Epithelial cell of prostate (primary cell): ENCODE measurements around the gene SMARCAL1.
"Not testable (repeated sequence)": the region's sequence is repeated elsewhere in the genome, so short reads cannot be mapped to it uniquely, and the experiment has no call there.

Source experiments
- DNase-seq: peaks from one replicate; pipeline ENCODE4 v3.0.0-alpha.2; 2011; ENCODE audit warnings: low read depth, low spot score
- H3K27ac ChIP-seq: fragments of 450-650 bp; 2 replicates; pipeline ENCODE4 v1.5.1; 2017; ENCODE audit warnings: mild to moderate bottlenecking

The SMARCAL1 gene

DNA sequence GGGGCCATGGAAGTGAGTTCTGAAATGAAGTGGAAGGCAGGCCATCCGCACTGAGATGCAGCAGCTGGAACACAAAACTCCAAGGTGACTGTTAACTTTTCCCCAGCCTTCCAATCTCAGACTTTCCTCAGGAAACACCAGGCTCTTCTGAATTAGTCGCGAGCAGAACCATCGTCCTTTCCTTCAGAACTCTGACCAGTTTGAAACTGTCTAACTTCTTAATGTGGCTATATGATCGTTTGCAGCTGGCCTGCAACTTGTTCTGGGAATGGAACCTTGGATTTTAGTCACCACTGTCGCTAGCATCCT lies 85.7 kb downstream of the SMARCAL1 start:
- peak overlapping the region; percentile 82 for H3K27ac ChIP-seq
- DNase-seq: no peak

DNA sequence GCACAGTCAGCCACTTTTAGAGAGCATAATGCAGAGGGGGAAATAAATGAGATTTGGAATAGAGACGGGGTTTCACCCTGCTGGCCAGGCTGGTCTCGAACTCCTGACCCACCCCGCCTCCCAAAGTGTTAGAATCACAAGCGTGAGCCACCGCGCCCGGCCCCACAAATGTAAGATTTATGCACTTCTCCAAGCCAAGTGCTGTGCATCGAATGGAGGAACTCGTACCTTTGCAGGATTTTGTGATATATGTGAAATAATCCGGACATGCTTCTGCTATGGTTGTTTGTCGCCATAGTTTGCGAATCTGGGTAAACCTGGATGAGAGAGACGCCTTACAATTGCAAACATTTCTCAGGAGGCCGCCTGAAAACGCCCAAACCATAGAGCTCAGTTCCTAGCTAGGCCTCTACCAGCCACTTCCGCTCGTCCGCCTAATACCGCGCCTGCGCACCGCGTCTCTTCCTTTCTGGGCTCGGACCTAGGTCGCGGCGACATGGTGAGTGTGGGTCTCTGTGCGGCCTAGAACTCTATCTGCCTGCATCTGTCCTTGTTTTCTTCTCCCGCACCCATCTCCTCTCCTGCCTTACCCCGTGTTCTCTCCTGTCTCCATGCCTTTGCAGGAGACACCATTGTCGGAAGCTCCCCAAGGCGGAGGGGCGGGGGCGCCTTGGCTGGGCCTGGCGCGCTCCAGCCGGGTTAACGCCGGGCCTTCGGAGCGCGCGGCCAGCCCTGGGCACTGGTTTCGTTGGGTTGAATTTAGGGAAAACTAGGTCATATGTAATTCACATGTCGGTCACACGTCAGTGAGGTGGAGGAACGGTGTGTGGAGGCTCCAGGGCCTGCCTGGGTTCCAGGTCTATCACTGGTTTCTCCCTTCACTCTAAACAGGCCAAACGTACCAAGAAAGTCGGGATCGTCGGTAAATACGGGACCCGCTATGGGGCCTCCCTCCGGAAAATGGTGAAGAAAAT lies 86.4 kb downstream of the SMARCAL1 start, which contains the start of gene RPL37A:
Gene RPL37A, plus strand, starts transcription at position 466 of the 974 bp plus-strand sequence. Its CDS starts 31 bp downstream, at position 497.
- peak; percentile 83 for DNase-seq
- H3K27ac ChIP-seq: peak within 1 kb of the TSS; percentile 82

DNA sequence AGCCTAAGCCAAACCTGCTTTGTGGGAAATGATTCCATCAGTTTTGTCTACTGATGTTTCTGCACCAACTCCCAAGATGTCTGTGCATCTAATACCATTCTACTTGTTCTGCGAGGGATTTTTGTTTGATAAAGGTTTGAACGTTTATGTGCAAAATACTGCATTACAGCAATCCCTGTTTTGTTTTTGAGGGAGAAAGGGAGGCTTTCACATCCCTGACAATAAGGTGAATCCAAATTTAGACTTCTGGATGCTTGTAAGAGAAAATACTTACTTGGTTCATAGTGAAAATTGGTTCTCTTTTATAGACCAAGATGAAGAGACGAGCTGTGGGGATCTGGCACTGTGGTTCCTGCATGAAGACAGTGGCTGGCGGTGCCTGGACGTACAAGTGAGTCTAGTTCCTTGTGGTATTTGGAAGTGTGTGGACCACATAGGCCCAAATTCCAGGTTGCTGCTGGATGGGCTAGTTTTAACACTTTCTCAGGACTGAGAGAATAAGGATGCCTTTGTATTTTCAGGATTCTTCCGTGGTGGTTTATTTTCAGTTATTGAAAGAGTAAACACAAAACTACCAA lies 87.4 kb downstream of the SMARCAL1 start:
- H3K27ac ChIP-seq: peak overlapping the region; percentile 82
- no peak for DNase-seq

DNA sequence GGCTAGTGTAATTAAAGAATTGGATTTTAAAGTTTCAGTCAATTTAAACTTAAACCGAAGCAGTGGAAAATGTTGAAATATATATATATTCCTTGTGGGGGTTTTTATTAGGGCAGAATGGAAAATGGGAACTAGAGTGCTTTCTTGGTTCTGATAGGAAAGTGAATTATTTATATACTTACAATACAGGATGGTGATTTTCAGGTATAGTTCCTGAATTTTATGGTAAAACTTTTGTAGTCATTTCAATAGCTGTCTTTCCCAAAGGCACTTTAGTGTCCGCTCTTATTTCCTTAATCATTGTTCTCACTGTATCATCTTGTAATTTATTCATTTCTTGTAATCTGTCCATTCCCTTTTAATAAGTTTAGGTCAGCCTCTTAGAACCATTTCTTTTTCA lies 88.3 kb downstream of the SMARCAL1 start:
- DNase-seq: no peak
- H3K27ac ChIP-seq: peak overlapping the region; percentile 82

DNA sequence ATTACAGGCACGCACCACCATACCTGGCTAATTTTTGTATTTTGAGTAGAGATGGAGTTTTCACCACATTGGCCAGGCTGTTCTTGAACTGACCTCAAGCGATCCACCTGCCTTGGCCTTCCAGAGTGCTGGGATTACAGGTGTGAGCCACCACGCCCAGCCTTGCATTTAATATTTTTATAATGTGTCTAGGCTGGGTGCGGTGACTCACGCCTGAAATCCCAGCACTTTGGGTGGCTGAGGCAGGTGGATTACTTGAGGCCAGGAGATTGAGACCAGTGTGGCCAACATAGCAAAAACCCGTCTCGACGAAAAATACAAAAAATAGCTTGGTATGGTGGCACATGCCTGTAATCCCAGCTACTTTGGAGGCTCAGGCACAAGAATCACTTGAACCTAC lies 89.6 kb downstream of the SMARCAL1 start:
- peak overlapping the region; percentile 82 for H3K27ac ChIP-seq
- no peak for DNase-seq

DNA sequence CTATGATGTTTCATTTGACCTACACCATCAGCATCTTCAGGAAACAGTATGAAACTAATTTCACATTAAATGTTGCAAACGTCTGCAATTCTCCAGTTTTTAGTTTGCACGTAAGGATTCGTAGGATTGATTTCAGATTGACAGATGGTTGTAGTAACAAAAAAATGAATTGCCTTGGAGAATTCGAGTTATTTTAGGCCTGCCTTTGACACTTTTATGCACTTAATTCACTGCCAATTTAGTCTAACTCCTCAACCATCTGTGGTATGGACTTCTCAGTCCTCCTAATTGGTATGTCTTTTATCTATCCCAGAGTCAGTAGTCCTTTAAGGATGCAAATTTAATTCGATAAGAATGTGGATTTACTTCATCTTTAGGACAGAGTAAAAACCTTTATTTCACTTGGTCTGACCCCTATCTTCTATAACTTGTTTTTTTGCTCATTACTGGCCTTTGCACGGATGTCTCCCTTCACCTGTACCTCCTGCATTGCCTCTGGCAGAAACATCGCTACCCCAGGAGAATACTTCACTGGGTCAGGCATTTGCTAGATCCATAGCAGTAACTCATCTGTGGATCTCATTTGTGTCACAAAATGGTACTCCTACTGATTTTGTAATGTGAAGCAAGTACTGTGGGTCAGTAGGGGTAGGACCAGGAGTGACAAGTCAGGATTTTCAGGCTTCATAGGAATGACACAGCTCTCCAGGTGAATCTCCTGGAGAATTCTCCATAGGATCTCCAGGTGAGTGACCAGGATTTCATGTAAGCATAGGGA lies 90.3 kb downstream of the SMARCAL1 start:
- DNase-seq: no peak
- peak overlapping the region; percentile 82 for H3K27ac ChIP-seq

DNA sequence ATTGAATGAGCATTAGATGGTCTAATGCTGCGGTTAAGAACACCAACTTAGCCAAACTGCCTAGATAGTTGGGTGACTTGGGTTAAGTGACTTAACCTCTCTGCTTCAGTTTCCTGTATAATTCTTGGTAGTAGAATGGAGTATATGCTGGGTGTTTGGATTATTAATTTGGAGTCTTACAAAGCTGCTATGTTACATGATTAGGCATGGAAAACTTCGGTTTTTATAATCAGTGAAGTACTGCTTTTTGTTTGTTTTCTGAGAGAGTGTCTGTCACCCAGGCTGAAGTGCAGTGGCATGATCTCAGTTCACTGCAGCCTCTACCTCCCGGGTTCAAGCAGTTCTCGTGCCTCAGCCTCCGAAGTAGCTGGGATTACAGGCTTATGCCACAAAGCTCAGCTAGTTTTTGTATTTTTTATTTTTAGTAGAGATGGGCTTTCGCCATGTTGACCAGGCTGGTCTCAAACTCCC lies 90.9 kb downstream of the SMARCAL1 start:
- DNase-seq: no peak
- no peak overlapping the region for H3K27ac ChIP-seq

DNA sequence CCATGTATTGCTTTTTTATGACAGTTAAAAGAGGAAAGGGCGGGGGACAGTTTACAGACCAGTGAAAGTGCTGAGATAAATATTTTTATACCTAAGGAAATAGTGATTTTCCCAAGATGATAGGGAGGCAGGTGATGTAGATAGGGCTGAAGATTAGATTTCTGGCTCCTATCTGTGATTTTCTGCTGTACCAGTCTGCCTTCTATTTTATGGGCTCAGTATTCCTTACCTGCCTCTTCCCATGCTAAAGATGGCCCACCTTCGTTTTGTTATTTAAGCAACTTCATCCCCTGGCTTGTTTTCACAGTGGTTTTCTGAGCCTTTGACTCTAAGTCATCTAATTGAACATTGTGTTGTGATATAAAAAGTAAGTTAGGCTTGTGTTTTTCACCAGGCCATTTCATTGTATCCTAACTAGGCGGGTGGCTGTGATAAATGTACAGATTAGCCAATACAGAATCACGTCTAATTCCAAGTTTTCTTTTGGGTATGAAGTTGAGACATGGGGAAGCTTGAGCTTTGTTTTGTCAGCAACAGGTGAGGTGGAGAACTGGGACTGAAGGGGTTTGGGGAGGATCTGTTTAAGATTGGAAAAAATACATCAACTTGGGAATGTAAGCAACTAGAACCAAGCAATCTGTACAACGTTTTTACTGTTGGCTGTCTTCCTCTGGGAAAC lies 91.6 kb downstream of the SMARCAL1 start:
- no peak for DNase-seq
- H3K27ac ChIP-seq: no peak overlapping the region

DNA sequence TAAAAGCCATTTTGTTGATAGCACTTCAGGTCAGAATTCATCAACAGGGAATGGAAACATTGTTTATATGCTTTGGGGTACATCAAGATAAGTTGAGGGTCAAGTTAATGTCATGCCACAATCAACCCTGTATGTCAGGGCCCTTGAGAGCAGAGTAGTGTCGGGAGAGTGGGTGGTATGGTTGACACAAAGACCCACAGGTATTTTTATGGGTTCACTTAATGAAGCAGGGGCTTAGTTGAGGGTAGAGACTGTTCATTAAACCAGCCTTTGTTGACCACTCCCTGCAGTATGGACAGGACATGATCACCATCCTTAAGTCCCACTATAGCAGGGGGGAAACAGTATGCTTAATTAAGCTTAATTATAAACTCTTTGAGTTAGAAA lies 92.1 kb downstream of the SMARCAL1 start:
- H3K27ac ChIP-seq: no peak overlapping the region

DNA sequence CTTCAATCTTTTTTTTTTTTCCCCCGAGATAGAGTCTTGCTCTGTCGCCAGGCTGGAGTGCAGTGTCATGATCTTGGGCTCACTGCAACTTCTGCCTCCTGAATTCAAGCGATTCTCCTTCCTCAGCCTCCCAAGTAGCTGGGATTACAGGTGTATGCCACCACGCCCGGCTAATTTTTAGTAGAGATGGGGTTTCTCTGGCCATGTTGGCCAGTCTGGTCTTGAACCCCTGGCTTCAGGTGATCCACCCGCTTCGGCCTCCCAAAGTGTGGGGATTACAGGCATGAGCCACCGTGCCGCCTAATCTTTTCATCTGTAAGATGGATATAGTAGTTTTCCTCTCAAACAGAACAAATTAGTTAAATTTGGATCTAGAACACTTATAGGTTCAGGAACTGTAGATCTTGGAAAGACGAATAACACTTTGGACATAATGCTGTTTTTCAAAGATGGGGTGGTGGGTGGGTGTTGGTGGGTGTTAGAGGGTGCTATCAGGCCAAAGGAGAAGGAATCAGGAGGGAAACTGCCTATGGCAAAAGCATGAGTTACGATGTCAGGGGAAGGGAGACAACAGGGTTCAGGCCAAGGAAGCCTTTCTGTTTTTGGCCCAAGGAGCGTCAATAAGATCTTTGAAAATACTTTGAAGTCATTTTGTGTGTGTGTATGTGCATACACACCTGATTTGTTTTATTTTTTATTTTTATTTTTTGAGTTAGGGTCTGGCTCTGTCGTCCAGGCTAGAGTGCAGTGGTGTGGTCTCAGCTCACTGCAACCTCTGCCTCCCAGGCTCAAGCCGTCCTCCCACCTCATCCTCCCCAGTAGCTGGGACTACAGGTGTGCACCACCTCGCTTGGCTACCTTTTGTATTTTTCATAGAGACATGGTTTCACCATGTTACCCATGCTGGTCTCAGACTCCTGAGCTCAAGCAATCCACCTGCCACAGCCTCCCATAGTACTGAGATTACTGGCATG lies 93.1 kb downstream of the SMARCAL1 start:
- DNase-seq: no peak
- no peak overlapping the region for H3K27ac ChIP-seq

More for the DNA sequence above, 92.1 kb downstream of the SMARCAL1 start:
- no peak for DNase-seq

DNA sequence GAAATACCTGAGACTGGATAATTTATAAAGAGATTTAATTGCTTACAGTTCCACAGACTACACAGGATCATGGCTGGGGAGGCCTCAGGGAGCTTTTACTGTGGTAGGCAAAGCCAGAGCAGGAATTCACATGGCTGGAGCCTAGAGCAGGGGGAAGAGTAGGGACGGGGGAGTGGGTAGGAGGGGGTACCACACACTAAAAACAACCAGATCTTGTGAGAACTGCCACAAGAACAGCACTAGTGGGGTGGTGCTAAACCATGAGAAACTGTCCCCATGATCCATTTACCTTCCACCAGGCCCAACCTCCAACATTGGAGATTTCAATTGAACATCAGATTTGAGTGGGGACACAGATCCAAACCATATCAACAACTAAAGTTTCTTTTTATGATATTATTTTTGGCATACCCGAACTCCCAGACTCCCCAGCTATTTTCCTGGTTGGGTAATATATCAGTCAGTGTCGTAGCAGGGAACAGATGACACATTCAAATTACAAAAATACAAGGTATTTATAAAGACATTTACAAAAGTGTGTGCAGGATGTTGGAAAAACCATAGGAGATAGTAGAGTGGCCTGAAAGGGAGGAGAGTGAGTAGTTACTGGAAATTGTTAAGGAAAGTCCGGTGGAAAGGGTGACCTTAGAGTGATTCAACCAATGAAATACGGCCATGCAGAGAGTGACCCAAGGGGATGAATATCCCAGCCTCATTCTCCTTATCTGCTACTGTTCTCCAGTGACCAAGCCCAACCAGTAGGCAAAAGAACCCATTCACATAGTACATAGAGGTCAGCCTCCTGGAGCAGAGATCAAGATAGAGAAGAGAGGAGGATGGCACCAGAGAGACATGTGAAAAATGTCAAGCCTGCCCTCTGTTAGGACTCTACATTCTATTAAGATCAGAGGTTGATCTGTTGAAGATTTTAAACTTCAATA lies 95.2 kb downstream of the SMARCAL1 start:
- DNase-seq: no peak
- H3K27ac ChIP-seq: no peak overlapping the region

DNA sequence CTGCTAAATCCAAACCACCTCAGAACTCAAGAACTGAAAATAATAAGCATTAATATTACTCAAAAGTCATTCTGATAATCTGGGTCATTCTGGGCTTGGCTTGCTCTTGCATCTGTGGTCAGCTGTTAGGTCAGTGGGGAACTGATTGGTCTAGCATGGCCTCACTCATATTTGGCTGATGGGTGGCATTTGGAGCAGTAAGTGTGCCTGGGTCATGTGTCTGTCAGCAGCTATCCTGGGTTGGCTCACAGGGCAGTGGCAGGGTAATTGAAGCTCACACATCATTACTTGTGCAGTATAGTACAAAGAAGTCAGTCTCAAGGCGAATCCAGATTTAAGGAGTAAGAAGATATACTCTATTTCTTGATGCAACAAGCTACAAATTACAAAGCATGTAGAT lies 95.9 kb downstream of the SMARCAL1 start:
- H3K27ac ChIP-seq: no peak overlapping the region
- DNase-seq: no peak

DNA sequence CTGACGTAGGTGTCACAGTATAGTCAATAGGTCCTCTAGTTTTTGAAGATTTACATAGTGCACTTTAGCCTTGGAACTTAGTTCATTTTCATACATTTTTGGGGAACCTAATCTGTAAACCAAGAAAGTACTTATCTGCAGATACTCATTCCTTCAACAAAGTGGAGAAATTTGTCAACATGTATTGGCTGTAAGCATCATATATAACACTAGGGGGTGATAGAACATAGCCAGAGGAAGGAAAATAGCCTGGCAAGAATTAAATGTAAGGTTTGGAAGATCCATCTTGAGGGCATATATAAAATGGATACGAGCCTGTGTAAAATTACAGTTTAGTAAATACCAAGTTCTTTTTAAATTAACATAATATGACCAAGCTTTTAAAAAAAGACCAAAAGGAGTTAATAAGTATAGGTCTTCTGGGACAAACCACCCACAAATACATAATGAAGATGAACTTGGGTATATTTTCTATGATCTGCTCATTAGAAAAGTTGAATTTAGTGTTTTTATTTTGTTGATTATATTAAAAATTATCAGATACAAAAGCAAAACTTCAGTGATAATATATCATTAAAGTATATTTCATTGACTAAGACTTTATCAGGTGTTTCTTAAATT lies 104.6 kb downstream of the SMARCAL1 start:
- DNase-seq: no peak
- no peak overlapping the region for H3K27ac ChIP-seq

DNA sequence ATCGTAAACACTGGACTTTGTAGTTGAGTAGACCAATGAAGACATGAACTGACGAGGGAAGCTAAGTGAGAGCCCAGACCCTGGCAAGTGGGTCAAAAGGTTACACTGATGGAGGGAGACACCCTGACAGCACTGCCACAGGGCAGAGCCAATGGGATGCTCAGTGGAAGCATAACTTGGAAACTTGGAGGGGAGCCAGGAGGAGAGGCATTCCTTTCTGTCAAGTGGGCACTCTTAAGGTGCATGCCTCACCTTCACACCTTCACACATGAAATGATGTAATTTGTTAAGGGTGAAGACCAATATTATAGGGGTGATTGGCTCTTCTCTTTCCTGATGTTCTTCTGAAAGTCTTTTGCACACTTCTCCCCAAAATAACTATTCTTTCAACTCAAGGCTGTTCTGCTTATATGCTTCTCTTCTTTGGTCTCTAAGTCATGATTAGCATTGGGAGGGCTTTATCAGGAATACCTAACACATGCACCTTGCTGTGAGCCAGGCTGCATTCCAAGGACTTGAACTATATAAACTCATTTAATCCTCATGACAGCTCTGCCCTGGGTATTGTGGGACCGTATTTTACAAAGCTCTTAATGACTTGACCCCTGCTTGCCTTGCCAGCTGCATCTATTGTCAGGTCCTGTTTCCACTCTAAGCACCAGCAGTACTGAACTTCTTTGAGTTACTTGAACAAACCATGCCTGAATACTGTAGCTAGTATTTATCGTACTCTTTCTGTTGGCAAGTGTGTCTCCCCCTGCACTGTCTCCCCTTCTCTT lies 105.4 kb downstream of the SMARCAL1 start:
- no peak overlapping the region for H3K27ac ChIP-seq
- DNase-seq: no peak

DNA sequence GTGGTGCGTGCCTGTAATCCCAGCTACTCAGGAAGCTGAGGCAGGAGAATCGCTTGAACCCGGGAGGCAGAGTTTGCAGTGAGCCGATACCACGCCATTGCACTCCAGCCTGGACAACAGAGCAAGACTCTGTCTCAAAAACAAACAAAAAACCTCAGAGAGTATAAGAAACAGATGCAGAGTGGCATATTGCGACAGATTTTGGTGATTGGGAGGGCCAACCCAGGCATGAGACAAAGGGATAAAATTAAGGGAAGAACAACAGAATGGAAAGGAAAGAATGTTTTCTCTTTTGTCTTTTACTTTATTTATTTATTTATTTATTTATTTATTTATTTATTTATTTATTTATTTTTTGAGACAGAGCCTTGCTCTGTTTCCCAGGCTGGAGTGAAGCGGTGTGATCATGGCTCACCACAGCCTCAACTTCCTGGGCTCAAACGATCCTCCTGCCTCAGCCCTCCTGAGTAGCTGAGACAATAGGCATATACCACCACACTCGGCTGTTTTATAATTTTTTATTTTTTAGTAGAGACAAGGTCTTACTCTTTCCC lies 106.4 kb downstream of the SMARCAL1 start:
- not testable (repeated sequence) for H3K27ac ChIP-seq, DNase-seq

DNA sequence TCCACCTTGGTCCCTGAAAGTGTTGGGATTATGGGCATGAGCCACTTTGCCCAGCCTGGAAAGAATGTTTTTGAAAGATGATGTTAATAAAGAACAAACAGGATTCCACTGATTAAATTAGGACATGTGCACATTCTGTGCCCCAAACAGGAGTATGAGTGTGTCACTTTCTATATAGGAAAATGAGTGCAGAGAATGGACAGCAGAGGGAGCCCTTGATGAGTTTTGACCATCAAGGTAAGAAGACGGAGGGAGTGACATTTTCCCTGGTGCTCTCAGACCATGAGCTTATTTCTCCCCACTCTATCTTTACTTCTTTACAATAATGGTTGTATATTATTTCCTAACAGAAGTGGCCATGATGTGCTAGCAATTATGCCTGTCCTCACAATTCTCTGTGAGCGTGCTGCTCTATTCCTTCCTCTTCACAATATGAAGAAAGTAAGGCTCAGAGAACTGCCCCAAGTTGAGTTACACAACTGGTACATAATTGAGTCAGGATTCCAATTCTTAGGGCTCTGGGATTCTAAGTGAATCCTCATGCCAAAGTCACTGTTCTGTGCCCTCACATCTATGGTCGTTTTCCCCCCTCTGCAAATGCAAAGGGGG lies 107.0 kb downstream of the SMARCAL1 start:
- H3K27ac ChIP-seq: no peak overlapping the region
- peak; percentile 22 for DNase-seq
